Activated T-cell treated with anti-CD3 and anti-CD28 coated beads, Interleukin-2, amount 50 U/mL, for 1 hour (primary cell): Measurements from ENCODE around the gene NPDC1.

Source experiments
- DNase-seq: peaks from one replicate; pipeline ENCODE4 v3.0.0-alpha.2; 2020

Gene NPDC1

DNA sequence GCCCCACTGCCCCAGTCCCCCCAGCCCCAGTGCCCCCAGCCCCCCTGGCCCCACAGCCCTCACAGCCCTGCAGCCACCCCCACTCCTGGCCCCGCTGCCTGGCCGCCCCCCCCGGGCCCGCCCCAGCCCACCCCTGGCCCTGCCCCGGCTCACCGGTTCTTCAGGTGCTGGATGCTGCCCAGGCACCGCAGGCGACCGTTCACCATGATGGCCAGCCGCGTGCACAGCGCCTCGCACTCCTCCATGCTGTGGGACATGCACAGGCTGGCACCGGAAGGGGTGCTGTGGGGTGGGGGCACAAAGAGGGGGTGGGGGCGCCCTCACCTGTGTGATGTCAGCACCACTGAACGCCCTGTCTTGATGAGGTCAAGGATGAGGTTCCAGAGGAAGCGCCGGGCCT lies 36.8 kb downstream of the NPDC1 start:
- DNase-seq = no peak

DNA sequence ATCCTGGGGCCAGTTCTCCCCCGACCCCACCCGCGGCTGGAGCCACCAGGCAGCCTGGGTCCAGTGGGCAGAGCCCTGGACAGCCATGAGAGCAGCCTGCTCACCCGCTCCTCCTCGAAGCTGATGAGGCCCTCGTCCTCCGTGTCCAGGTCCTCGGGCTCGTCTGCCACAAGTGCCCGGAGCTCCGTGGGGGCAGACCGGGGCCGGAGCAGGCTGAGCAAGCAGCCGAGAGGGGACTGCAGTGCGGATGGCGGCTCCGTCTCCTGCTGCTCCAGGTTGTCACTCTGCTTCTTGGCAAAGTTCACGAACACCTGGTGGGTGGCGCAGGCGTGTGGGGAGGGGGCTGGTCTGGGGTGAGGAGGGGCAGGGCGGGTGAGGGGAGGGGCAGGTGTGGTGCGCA lies 37.7 kb downstream of the NPDC1 start:
- DNase-seq = no peak

DNA sequence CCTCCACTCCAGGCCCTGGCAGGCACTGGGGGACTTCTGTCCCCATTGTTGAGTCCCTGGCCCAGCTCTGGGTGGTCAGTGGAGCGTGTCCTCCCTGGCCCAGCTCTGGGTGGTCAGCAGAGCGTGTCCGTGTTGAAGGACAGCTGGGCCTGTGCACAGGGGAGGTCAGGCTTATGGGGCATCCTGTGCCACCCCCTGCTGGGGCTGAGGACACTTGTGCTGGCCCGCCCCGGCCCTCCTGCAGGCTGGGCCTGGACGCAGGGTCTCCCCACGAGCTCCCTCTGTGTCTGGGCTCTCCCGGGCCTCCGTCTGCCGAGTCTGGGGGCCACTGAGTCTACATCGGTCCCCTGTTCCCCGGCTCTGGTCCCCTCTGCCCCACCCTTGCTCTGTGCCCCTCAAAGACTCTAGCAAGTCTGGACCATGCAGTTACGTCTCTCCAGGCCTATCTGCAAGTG lies 38.1 kb downstream of the NPDC1 start:
- DNase-seq = no peak

- DNase-seq = no peak
Measured at GRCh38 chr9:137007108-137007815, 38.7 kb downstream of the NPDC1 start.

DNA sequence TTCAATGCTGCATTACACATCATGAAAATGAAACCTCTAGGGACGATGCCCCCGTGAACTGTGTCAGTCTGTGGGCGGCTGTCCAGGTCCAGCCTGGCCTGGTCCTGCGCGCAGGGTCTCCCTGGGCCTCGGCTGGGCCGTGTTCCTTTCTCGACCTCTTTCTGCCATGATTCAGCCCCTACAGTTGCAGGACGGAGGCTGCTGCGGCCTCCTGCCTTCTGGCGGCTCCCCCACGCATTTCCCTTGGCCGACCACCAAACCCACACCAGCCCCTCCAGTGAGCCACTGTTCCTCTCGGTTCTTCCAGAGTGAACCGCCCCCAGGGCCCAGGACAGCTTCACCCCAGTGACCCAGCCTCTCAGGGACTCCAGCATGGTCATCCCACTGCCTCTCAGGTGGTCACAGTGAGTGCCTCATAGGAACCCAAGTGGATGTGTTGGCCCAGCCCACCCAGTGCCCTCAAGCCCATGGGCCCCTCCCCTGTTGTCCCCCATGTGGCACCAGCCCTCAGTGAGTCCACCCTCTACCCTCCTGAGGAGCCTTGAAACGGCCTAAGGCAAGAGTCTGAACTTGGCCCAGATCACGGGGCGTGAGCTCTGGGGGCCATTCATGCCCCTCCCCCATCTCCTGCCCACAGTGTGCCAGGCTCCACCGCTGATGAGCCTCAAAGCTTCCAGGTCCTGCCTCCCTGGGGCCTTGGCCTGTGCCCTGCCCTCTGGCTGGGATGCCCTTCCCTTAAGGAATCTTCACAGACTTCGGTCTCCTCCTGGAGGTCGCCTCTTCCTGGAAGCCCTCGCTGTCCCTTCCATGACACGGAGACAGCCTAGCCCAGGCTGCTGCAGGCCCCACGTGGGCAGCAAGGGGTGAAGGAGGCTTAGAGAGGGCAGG lies 39.6 kb downstream of the NPDC1 start:
- no peak for DNase-seq

DNA sequence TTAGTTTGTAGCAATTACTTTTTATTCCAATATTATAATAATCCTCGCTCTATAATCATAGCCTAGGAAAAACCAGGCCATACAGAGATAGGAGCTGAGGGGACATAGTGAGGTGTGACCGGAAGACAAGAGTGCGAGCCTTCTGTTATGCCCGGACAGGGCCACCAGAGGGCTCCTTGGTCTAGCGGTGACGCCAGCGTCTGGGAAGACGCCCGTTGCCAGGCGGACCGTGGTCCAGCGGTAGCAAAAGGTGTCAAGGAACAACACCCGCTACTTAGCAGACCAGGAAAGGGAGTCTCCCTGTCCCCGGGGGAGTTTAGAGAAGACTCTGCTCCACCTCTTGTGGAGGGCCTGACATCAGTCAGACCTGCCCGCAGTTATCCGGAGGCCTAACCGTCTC lies 41.7 kb downstream of the NPDC1 start:
- DNase-seq = peak; percentile 34

DNA sequence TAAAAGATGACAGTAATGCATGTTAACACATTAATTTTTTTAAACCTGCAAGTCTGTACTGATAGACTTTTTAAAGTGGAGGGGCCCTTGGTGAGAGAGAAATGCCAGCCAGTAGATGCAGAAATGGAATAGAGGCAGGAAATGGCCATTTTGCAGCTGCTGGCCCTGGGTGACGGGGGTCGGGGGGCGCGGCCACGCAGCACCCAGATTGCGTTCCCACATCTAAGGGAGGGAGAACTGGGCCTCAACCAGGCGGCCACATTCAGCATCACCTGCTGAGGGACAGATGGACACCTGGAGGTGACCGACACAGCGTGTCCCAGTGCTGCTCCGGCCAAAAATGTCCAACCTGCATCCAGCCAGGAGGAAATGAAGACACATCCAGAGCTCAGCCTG lies 43.3 kb downstream of the NPDC1 start:
- DNase-seq = no peak

- DNase-seq = no peak
Measured at GRCh38 chr9:137001857-137002645, 43.9 kb downstream of the NPDC1 start.

- no peak for DNase-seq
Measured at GRCh38 chr9:137000177-137000930, 45.6 kb downstream of the NPDC1 start.

DNA sequence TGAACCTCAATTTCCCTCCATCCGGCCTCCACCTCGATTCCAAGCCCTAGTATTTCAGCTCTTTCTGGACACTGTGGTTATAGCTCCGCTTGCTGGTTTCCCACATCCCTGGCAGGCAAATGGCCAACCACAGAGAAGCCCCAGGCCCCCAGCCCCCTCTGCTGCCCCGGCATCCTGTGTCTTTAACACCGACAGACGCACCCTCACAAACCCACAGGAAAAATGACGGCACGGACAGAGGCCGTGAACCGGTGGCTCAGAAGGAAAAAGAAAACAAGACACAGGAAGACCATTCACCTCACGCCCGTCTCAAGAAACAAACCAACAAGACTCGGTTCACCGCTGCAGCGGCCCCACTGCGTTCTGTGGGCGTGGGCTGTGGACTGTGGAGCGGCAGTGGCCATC lies 48.1 kb downstream of the NPDC1 start:
- DNase-seq = peak; percentile 43

GRCh38 chr9:136997371-136997770 lies 48.6 kb downstream of the NPDC1 start:
- peak; percentile 28 for DNase-seq

DNA sequence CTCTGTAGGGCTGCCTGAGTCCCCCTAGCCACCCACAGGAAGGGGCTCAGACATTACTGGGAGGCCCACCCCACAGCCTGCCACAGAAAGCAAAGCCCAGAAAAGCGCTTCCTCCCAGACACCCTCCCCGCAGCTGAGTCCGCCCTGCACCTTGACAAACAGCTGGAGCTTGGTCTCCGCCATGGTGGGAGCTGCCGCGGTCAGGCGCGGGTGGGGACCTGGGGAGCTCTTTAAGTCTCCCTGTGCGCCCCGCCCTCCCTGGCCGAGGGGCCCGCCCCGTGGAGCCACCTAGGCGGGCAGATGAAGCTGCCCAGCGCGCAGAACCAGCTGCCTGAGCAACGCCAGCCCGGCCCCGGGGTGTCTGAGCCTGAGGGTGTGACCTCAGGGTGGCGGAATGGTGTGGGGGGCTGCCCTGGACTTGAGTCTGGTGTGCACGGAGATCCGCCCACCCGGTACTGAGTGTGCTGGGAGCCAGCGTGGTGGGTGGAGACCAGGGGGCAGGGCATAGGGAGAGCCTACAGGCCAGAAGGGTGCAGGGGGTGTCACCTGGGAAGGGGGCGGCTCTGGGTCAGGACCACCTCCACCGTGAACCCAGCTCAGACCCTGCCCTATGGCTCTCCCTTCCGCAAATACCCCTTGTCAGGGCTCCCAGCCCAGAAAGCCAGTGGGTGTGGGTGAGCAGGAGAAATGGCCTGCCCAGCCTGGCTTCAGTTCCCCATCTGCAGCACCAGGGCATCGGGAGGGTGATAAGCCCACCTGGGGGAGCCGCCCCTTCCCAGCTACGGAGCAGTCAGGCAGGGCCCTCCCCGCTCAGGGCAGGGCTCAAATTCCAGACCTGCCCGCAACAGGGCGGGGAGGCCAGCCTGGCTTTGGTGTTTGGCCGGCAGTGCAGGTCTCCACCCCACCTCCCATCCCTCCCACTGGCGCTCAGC lies 49.4 kb downstream of the NPDC1 start, which contains the start of gene CLIC3:
Gene CLIC3 (minus strand): TSS at position 208 of the 932 bp plus-strand sequence. CDS start 25 bp downstream, at position 183.
- peak; percentile 66 for DNase-seq

GRCh38 chr9:136995772-136996311 lies 50.1 kb downstream of the NPDC1 start:
- no peak for DNase-seq

GRCh38 chr9:136995362-136995761 lies 50.6 kb downstream of the NPDC1 start:
- DNase-seq = no peak

DNA sequence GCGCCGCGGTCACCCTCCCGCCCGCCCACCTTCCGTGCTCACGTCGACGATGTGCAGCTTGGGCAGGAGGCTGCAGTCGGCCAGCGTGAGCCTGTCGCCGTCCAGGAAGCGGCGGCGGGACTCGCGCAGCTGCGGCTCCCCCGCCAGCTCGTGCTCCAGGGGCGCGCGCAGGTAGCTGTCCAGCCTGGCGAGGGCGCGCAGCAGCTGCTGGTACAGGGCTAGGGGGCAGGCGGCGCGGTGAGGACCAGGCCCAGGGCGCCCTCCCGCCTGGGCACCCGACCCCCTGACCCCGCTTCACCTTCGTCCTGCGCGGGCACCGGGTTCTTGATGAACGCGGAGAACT lies 51.1 kb downstream of the NPDC1 start:
- DNase-seq = no peak

GRCh38 chr9:136994180-136994887 lies 51.6 kb downstream of the NPDC1 start:
- DNase-seq = no peak

- DNase-seq = no peak
Measured at GRCh38 chr9:136992819-136993369, 53.1 kb downstream of the NPDC1 start.

- peak; percentile 94 for DNase-seq
Measured at GRCh38 chr9:136991993-136992818, 53.8 kb downstream of the NPDC1 start, which contains the start of gene PAXX. TSS of gene PAXX (plus strand) at chr9:136992422. CDS start at chr9:136992444, 22 bp downstream.
